Endothelial cell of umbilical vein (primary cell): ENCODE measurements around the gene TBL3. TPM values are rescaled to one million over a fixed set of nuclear protein-coding genes. Genes with fewer than 3 reads are reported as not detected.
A peak's percentile ranks its signal among the peaks of the same experiment; 100 is the strongest.

ENCODE experiments used
- BruUV-seq: library from RNA; stranded (reverse); fragments of 400-500 nt; replicated peaks from 2 replicates; lab custom pipeline; 2021; lab: Mats Ljungman, UMichigan
- CTCF ChIA-PET: fragments of 300-600, 350-600 bp; sonication (Branson Sonifier 250); formaldehyde crosslinking; loops from one replicate; lab custom pipeline; 2021; ENCODE audit warnings: antibody characterized with exemption, inconsistent platforms; lab: Charles Lee
- POLR2A ChIA-PET: fragments of 300-600, 350-600 bp; sonication (Branson Sonifier 250); formaldehyde crosslinking; loops from one replicate; lab custom pipeline; 2021; ENCODE audit warnings: antibody characterized with exemption, inconsistent platforms; lab: Charles Lee
- DNase-seq: peaks from one replicate; pipeline ENCODE4 v3.0.0-alpha.2; 2011; ENCODE audit warnings: low read depth, low spot score
- FAIRE-seq: peaks from 2 replicates; lab custom pipeline; 2011; peaks lifted over from hg19 to GRCh38; lab: Jason Lieb, UNC
- H2AFZ ChIP-seq: 2 replicates; pipeline ENCODE4 v1.6.0; 2012; ENCODE audit warnings: low read depth, low read length, control low read depth, inconsistent platforms
- H3K27ac ChIP-seq: 2 replicates; pipeline ENCODE4 v1.5.1; 2011; ENCODE audit warnings: low read depth, mild to moderate bottlenecking, control low read depth, low read length, moderate library complexity; ENCODE audit not compliant: insufficient read depth
- H3K27me3 ChIP-seq, 2 experiments: 2 replicates each; pipeline versions ENCODE4 v1.6.0 to v1.6.1; 2011; ENCODE audit warnings: low read length in 2 of 2, mixed read lengths in 1 of 2; ENCODE audit not compliant: control insufficient read depth in 2 of 2, insufficient read depth in 2 of 2
- H3K36me3 ChIP-seq, 2 experiments: 2 replicates in 1 of 2; 3 replicates in 1 of 2; pipeline ENCODE4 v1.5.1; 2011; ENCODE audit warnings: low read length in 2 of 2, mild to moderate bottlenecking in 1 of 2, moderate library complexity in 1 of 2; ENCODE audit not compliant: control insufficient read depth in 2 of 2, insufficient read depth in 2 of 2; ENCODE audit errors: extremely low read depth in 1 of 2
- H3K4me1 ChIP-seq: 3 replicates; pipeline ENCODE4 v1.5.1; 2011; ENCODE audit warnings: mild to moderate bottlenecking, low read length; ENCODE audit not compliant: control insufficient read depth, insufficient read depth; ENCODE audit errors: extremely low read depth
- H3K4me2 ChIP-seq: 2 replicates; pipeline ENCODE4 v1.6.1; 2011; ENCODE audit warnings: low read length, control low read depth, mixed read lengths; ENCODE audit not compliant: insufficient read depth
- H3K4me3 ChIP-seq, 3 experiments: fragments of 200-600 bp in 1 of 3; sonication (generic), shearing (Covaris generic) in 1 of 3; replicated peaks in 1 of 3; 2 replicates each; pipeline ENCODE4 v1.5.1; 2011 to 2016; ENCODE audit warnings: control low read depth in 3 of 3, low read length in 3 of 3, mild to moderate bottlenecking in 2 of 3, inconsistent platforms in 1 of 3, low read depth in 1 of 3, moderate library complexity in 1 of 3; ENCODE audit not compliant: insufficient read depth in 1 of 3
- H3K79me2 ChIP-seq: 2 replicates; pipeline ENCODE4 v1.6.0; 2012; ENCODE audit warnings: low read length, inconsistent platforms; ENCODE audit not compliant: control insufficient read depth, insufficient read depth
- H3K9ac ChIP-seq: replicated peaks from 2 replicates; pipeline ENCODE3; 2011; ENCODE audit warnings: low read length, control low read depth; ENCODE audit not compliant: insufficient read depth; ENCODE audit errors: extremely low read depth
- H3K9me1 ChIP-seq: replicated peaks from 3 replicates; pipeline ENCODE4 v1.6.0; 2011; ENCODE audit warnings: mild to moderate bottlenecking, low read length; ENCODE audit not compliant: control insufficient read depth, insufficient read depth; ENCODE audit errors: extremely low read depth
- H3K9me3 ChIP-seq: replicated peaks from 2 replicates; pipeline ENCODE4 v1.5.1; 2012; ENCODE audit warnings: low read length, inconsistent platforms; ENCODE audit not compliant: control insufficient read depth, insufficient read depth
- H4K20me1 ChIP-seq: replicated peaks from 2 replicates; pipeline ENCODE3; 2011; ENCODE audit warnings: mild to moderate bottlenecking, low read length; ENCODE audit not compliant: control insufficient read depth, insufficient read depth; ENCODE audit errors: extremely low read depth
- CTCF ChIP-seq, 2 donors: IDR thresholded peaks; 1 replicate in 1 of 2; 2 replicates in 1 of 2; pipeline ENCODE4 v1.5.1; 2011; ENCODE audit warnings: low read length in 2 of 2, mild to moderate bottlenecking in 2 of 2, moderate library complexity in 2 of 2, control low read depth in 1 of 2, inconsistent platforms in 1 of 2, low read depth in 1 of 2; ENCODE audit not compliant: insufficient read depth in 1 of 2; ENCODE audit errors: extremely low read depth in 1 of 2
- EZH2 ChIP-seq: IDR thresholded peaks from 2 replicates; pipeline ENCODE4 v1.6.1; 2012; ENCODE audit warnings: borderline replicate concordance, low read depth, mild to moderate bottlenecking, moderate library complexity, low read length, inconsistent platforms; ENCODE audit not compliant: severe bottlenecking
- FOS ChIP-seq: IDR thresholded peaks from 2 replicates; pipeline ENCODE4 v1.6.1; 2011; ENCODE audit warnings: mild to moderate bottlenecking, low read length, moderate library complexity, borderline replicate concordance; ENCODE audit not compliant: insufficient read depth
- GATA2 ChIP-seq: IDR thresholded peaks from 2 replicates; pipeline ENCODE4 v1.7.0; 2011; ENCODE audit warnings: low read depth, mild to moderate bottlenecking, moderate library complexity, mixed read lengths, low read length; ENCODE audit not compliant: insufficient read length, insufficient read depth
- JUN ChIP-seq: IDR thresholded peaks from 2 replicates; pipeline ENCODE4 v1.6.1; 2011; ENCODE audit warnings: borderline replicate concordance, low read depth; ENCODE audit not compliant: insufficient read length, insufficient read depth
- dilution Hi-C: fragments of 300-500 bp; cut with MboI; formaldehyde crosslinking; loops from one replicate; pipeline ENCODE4 v1.15.0; 2019; ENCODE audit warnings: low sequenced_read_pairs; ENCODE audit not compliant: extremely low pct_ligation_motif_present
- intact Hi-C: fragments of 100-400 bp; cut with micrococcal nuclease; formaldehyde crosslinking; loops from one replicate; pipeline ENCODE4 v1.10.0; 2022
- polyA plus RNA-seq, 4 experiments: library from polyadenylated mRNA; depleted of rRNA in 3 of 4; stranded (reverse) in 3 of 4; unstranded in 1 of 4; fragments of >200 nt; gene quantifications; 2 replicates each; pipeline versions ENCODE4 v1.2.1 to v1.2.3, GENCODE V29; 2011 to 2012; ENCODE audit warnings: missing spikeins in 1 of 4
- total RNA-seq: library from RNA; stranded (reverse); gene quantifications from 2 replicates; pipeline ENCODE4 v1.2.3, GENCODE V29; 2021

Gene TBL3
- total and polyA plus RNA-seq, 2 donors (not counting 3 experiments of a cell fraction or from before 2014, with no cell fraction given), result 42.2 to 77.1 TPM

GRCh38 chr16:2019518-2019920, 47.7 kb downstream of the TBL3 start, which contains the start of gene NPW:
TSS of gene NPW (plus strand) at chr16:2019785.
- TF ChIP-seq EZH2, result no peak
- no peak for TF ChIP-seq GATA2
- no peak for TF ChIP-seq FOS
- TF ChIP-seq JUN, result no peak
- TF ChIP-seq CTCF (IDR thresholded peaks at IDR 0.05; ENCODE audit: extremely low read depth in 1 of 2, insufficient read depth in 1 of 2, low read depth in 1 of 2, low read length in 2 of 2), result no peak
- no peaks in the 10 kb centered on the region for H4K20me1 ChIP-seq
- H3K9ac ChIP-seq, result no peak within 1 kb of the TSS
- peak within 1 kb of the TSS; percentile 27 for H2AFZ ChIP-seq
- no TSS peak for BruUV-seq
- H3K4me3 ChIP-seq, result no peak within 1 kb of the TSS
- H3K4me2 ChIP-seq, result peak within 1 kb of the TSS; percentile 8
- intact Hi-C loops (no loop called here), dilution Hi-C loops (no loop called here)
- no peak within 1 kb of the TSS for H3K27ac ChIP-seq
- ChIA-PET POLR2A (no interaction called here), CTCF (interaction anchor here (1.5 to 8.9 kb wide), 2 partner anchors 15 to 121 kb away, joined by 6 to 137 read pairs; no protein-coding TSS in a partner anchor)
- H3K27me3 ChIP-seq, result peaks cover 4 to 11% of the 10 kb centered on the region in 2 experiments
- peaks cover 15% of the 10 kb centered on the region for H3K4me1 ChIP-seq
- FAIRE-seq (no peak), DNase-seq (no peak)
- H3K79me2 ChIP-seq, result no peaks in the 10 kb centered on the region
- H3K9me1 ChIP-seq, result no peaks in the 10 kb centered on the region
- no peaks in the 10 kb centered on the region for H3K36me3 ChIP-seq
- no peaks in the 10 kb centered on the region for H3K9me3 ChIP-seq
